ENCODE results near the gene AS3MT.

Gene AS3MT

GRCh38 chr10:102856758-102857424 is 12.4 kb upstream of the AS3MT start:
- no peak for DNase-seq

- DNase-seq = no peak
Measured at GRCh38 chr10:102859911-102860310, 9.4 kb upstream of the AS3MT start.

- DNase-seq = no peak
Measured at GRCh38 chr10:102863660-102864059, 5.6 kb upstream of the AS3MT start.

- DNase-seq = no peak
Measured at GRCh38 chr10:102865620-102866019, 3.6 kb upstream of the AS3MT start.

- no peak for DNase-seq
Measured at GRCh38 chr10:102868911-102869257, 386 bp upstream of the AS3MT start.

GRCh38 chr10:102870221-102870620 is 951 bp downstream of the AS3MT start:
- no peak for DNase-seq

GRCh38 chr10:102872163-102872562 is 2.9 kb downstream of the AS3MT start:
- no peak for DNase-seq

GRCh38 chr10:102876747-102877153 is 7.5 kb downstream of the AS3MT start:
- no peak for DNase-seq

- no peak for DNase-seq
Measured at GRCh38 chr10:102878629-102879028, 9.4 kb downstream of the AS3MT start.

GRCh38 chr10:102880256-102880655 is 11.0 kb downstream of the AS3MT start:
- no peak for DNase-seq

GRCh38 chr10:102888048-102888447 is 18.8 kb downstream of the AS3MT start:
- DNase-seq = no peak

- DNase-seq = no peak
Measured at GRCh38 chr10:102894466-102895213, 25.4 kb downstream of the AS3MT start.

- no peak for DNase-seq
Measured at GRCh38 chr10:102900006-102900405, 30.7 kb downstream of the AS3MT start.

- no peak for DNase-seq
Measured at GRCh38 chr10:102904346-102904745, 35.1 kb downstream of the AS3MT start.

GRCh38 chr10:102906507-102906906 is 37.2 kb downstream of the AS3MT start:
- no peak for DNase-seq

- DNase-seq = no peak
Measured at GRCh38 chr10:102914781-102915180, 45.5 kb downstream of the AS3MT start.

GRCh38 chr10:102916173-102916572 is 46.9 kb downstream of the AS3MT start:
- DNase-seq = no peak

- peak; percentile 60 to 72 for DNase-seq
Measured at GRCh38 chr10:102917314-102917961, 48.2 kb downstream of the AS3MT start.

- peak; percentile 100 for DNase-seq
Measured at GRCh38 chr10:102917962-102918816, 48.9 kb downstream of the AS3MT start, which contains the start of gene CNNM2. Gene CNNM2, plus strand, starts transcription at chr10:102918294. Its CDS starts 187 bp downstream, at chr10:102918481.

GRCh38 chr10:102918817-102919245 is 49.6 kb downstream of the AS3MT start:
- no peak for DNase-seq

- no peak for DNase-seq
Measured at GRCh38 chr10:102919246-102919959, 50.1 kb downstream of the AS3MT start.

Measured in inflammatory macrophage (primary cell).